Measurements from ENCODE around the gene KIF26A.

KIF26A gene

GRCh38 chr14:104105071-104105821, 33.1 kb upstream of the KIF26A start:
- Histone ChIP-seq H3K9me3 (ENCODE audit: low read length) (no peaks in the 10 kb centered on the region), H3K4me1 (ENCODE audit: insufficient read depth, low read length) (peaks cover 13% of the 10 kb centered on the region), H3K27me3 (ENCODE audit: insufficient read depth, low read length) (peaks cover 30% of the 10 kb centered on the region), H2AFZ (ENCODE audit: low read depth, low read length) (no peak overlapping the region), H3K36me3 (ENCODE audit: insufficient read depth, low read length) (no peaks in the 10 kb centered on the region), H3K4me3 (ENCODE audit: low read length) (no peak overlapping the region)

- no peak overlapping the region for H2AFZ ChIP-seq (ENCODE audit: low read depth, low read length)
- peaks cover 23% of the 10 kb centered on the region for H3K27me3 ChIP-seq (ENCODE audit: insufficient read depth, low read length)
- no peak overlapping the region for H3K4me3 ChIP-seq (ENCODE audit: low read length)
- H3K36me3 ChIP-seq (ENCODE audit: insufficient read depth, low read length), result no peaks in the 10 kb centered on the region
- peaks cover 13% of the 10 kb centered on the region for H3K4me1 ChIP-seq (ENCODE audit: insufficient read depth, low read length)
- no peaks in the 10 kb centered on the region for H3K9me3 ChIP-seq (ENCODE audit: low read length)
Observed at GRCh38 chr14:104105822-104106470, 32.4 kb upstream of the KIF26A start.

GRCh38 chr14:104106471-104106991, 31.9 kb upstream of the KIF26A start:
- Histone ChIP-seq H3K27me3 (ENCODE audit: insufficient read depth, low read length) (peaks cover 17% of the 10 kb centered on the region), H2AFZ (ENCODE audit: low read depth, low read length) (no peak overlapping the region), H3K4me1 (ENCODE audit: insufficient read depth, low read length) (peaks cover 13% of the 10 kb centered on the region), H3K36me3 (ENCODE audit: insufficient read depth, low read length) (no peaks in the 10 kb centered on the region), H3K9me3 (ENCODE audit: low read length) (no peaks in the 10 kb centered on the region), H3K4me3 (ENCODE audit: low read length) (no peak overlapping the region)

- Histone ChIP-seq H3K4me3 (ENCODE audit: low read length) (no peak overlapping the region), H3K4me1 (ENCODE audit: insufficient read depth, low read length) (peaks cover 13% of the 10 kb centered on the region), H3K9me3 (ENCODE audit: low read length) (no peaks in the 10 kb centered on the region), H2AFZ (ENCODE audit: low read depth, low read length) (no peak overlapping the region), H3K36me3 (ENCODE audit: insufficient read depth, low read length) (no peaks in the 10 kb centered on the region), H3K27me3 (ENCODE audit: insufficient read depth, low read length) (peaks cover 12% of the 10 kb centered on the region)
Observed at GRCh38 chr14:104107101-104107581, 31.2 kb upstream of the KIF26A start.

GRCh38 chr14:104107611-104108569, 30.5 kb upstream of the KIF26A start:
- Histone ChIP-seq H2AFZ (ENCODE audit: low read depth, low read length) (no peak overlapping the region), H3K4me1 (ENCODE audit: insufficient read depth, low read length) (peaks cover 13% of the 10 kb centered on the region), H3K36me3 (ENCODE audit: insufficient read depth, low read length) (no peaks in the 10 kb centered on the region), H3K4me3 (ENCODE audit: low read length) (no peak overlapping the region), H3K9me3 (ENCODE audit: low read length) (no peaks in the 10 kb centered on the region), H3K27me3 (ENCODE audit: insufficient read depth, low read length) (peaks cover 10% of the 10 kb centered on the region)

- Histone ChIP-seq H3K36me3 (ENCODE audit: insufficient read depth, low read length) (no peaks in the 10 kb centered on the region), H2AFZ (ENCODE audit: low read depth, low read length) (no peak overlapping the region), H3K4me1 (ENCODE audit: insufficient read depth, low read length) (peaks cover 13% of the 10 kb centered on the region), H3K9me3 (ENCODE audit: low read length) (no peaks in the 10 kb centered on the region), H3K27me3 (ENCODE audit: insufficient read depth, low read length) (peaks cover 16% of the 10 kb centered on the region), H3K4me3 (ENCODE audit: low read length) (no peak overlapping the region)
Observed at GRCh38 chr14:104108570-104109541, 29.5 kb upstream of the KIF26A start.

- Histone ChIP-seq H3K4me1 (ENCODE audit: insufficient read depth, low read length) (peaks cover 13% of the 10 kb centered on the region), H3K36me3 (ENCODE audit: insufficient read depth, low read length) (no peaks in the 10 kb centered on the region), H2AFZ (ENCODE audit: low read depth, low read length) (no peak overlapping the region), H3K27me3 (ENCODE audit: insufficient read depth, low read length) (peaks cover 22% of the 10 kb centered on the region), H3K9me3 (ENCODE audit: low read length) (no peaks in the 10 kb centered on the region), H3K4me3 (ENCODE audit: low read length) (no peak overlapping the region)
Observed at GRCh38 chr14:104109731-104110361, 28.5 kb upstream of the KIF26A start.

GRCh38 chr14:104110491-104111209, 27.7 kb upstream of the KIF26A start:
- H3K36me3 ChIP-seq (ENCODE audit: insufficient read depth, low read length), result no peaks in the 10 kb centered on the region
- H3K4me3 ChIP-seq (ENCODE audit: low read length), result no peak overlapping the region
- H3K4me1 ChIP-seq (ENCODE audit: insufficient read depth, low read length), result peaks cover 13% of the 10 kb centered on the region
- H2AFZ ChIP-seq (ENCODE audit: low read depth, low read length), result no peak overlapping the region
- peaks cover 26% of the 10 kb centered on the region for H3K27me3 ChIP-seq (ENCODE audit: insufficient read depth, low read length)
- H3K9me3 ChIP-seq (ENCODE audit: low read length), result no peaks in the 10 kb centered on the region

- Histone ChIP-seq H3K9me3 (ENCODE audit: low read length) (no peaks in the 10 kb centered on the region), H3K4me3 (ENCODE audit: low read length) (no peak overlapping the region), H2AFZ (ENCODE audit: low read depth, low read length) (no peak overlapping the region), H3K36me3 (ENCODE audit: insufficient read depth, low read length) (no peaks in the 10 kb centered on the region), H3K4me1 (ENCODE audit: insufficient read depth, low read length) (peaks cover 13% of the 10 kb centered on the region), H3K27me3 (ENCODE audit: insufficient read depth, low read length) (peaks cover 35% of the 10 kb centered on the region)
Observed at GRCh38 chr14:104111301-104112112, 26.9 kb upstream of the KIF26A start.

- no peaks in the 10 kb centered on the region for H3K9me3 ChIP-seq (ENCODE audit: low read length)
- H3K27me3 ChIP-seq (ENCODE audit: insufficient read depth, low read length), result peaks cover 39% of the 10 kb centered on the region
Observed at GRCh38 chr14:104112113-104112505, 26.3 kb upstream of the KIF26A start.

More at GRCh38 chr14:104112113-104112505, 26.3 kb upstream of the KIF26A start:
- Histone ChIP-seq H3K4me3 (ENCODE audit: low read length) (no peak overlapping the region), H3K36me3 (ENCODE audit: insufficient read depth, low read length) (no peaks in the 10 kb centered on the region), H3K4me1 (ENCODE audit: insufficient read depth, low read length) (peaks cover 13% of the 10 kb centered on the region), H2AFZ (ENCODE audit: low read depth, low read length) (no peak overlapping the region)
